GM18907 (cell line): ENCODE results near the gene RTN3.

Experiments
- ATAC-seq: cut with Tn5 transposase; IDR thresholded peaks from one replicate; pipeline ENCODE4 v1.9.1; 2021; ENCODE audit warnings: mild to moderate bottlenecking, moderate library complexity; ENCODE audit not compliant: unreplicated experiment

The RTN3 gene

GRCh38 chr11:63737718-63738117, 56.4 kb downstream of the RTN3 start:
- no peak for ATAC-seq

GRCh38 chr11:63738720-63739360, 57.5 kb downstream of the RTN3 start:
- no peak for ATAC-seq

DNA sequence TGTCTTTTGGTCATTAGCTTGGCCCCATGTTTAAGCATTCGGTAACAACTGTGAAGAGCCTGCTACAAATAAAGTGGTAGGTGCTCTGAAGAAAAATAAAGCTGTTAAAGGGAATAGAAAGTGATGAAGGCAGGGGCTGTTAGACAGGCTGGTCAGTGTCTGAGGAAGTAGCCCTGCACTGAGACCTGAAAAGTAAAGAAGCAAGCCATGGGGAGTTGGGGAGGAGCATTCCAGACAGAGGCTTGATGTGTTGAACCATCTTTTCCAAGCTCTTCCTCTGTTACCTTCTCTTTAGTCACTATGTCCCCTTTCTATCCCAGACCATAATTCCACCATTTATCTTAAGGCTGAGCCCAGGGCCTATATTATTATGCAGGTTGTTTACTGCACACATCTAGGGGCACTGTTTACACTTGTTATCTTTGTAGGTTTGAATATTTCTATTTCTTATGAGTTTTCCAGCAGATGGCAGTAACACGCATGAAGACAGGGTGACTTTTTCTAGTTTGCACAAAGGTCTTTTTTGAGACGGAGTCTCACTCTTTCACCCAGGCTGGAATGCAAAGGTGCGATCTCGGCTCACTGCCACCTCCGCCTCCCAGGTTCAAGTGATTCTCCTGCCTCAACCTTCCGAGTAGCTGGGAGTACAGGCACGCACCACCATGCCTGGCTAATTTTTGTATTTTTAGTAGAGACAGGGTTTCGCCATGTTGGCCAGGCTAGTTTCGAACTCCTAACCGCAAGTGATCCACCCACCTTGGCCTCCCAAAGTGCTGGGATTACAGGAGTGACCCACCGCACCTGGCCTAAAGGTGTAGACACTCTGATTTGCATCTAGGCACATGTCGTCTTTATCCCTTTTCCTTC, 64.2 kb downstream of the RTN3 start:
- no peak for ATAC-seq

- ATAC-seq: no peak
Observed at GRCh38 chr11:63747011-63747410, 65.7 kb downstream of the RTN3 start.

- ATAC-seq: no peak
Observed at GRCh38 chr11:63749624-63750023, 68.3 kb downstream of the RTN3 start.

DNA sequence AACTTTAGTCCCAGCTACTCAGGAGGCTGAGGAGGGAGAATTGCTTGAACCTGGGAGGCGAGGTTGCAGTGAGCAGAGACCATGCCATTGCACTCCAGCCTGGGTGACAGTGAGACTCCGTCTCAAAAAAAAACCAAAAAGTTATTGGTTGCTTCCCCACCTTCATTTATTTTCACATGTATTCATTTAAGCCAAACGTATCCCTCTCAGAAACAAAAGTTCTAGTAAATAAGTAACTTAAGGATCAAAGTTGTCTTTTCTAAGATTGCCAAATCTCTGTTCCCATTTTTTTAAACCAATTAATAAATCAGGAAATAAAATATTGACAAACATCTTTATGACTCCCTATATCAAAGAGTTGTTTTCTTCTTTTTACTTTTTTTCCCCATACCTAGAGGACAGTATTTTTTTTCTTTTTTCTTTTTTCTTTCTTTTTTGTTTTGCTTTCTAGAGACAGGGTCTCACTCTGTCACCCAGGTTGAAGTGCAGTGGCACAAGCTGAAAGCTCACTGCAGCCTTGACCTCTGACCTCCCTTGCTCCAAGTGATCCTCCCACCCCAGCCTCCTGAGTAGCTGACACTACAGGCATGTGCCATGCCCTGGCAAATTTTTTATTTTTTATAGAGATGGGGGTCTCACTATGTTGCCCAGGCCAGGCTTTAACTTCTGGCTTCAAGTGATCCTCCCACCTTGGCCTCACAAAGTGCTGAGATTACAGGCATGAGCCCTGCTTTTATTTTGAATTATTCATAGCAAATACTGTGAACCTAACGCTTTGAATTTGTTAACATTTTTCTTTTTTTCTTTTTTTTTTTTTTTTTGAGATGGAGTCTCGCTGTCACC, 75.8 kb downstream of the RTN3 start:
- ATAC-seq: no peak

GRCh38 chr11:63760487-63761079, 79.3 kb downstream of the RTN3 start:
- ATAC-seq: no peak

GRCh38 chr11:63761188-63761587, 79.9 kb downstream of the RTN3 start:
- ATAC-seq: no peak

GRCh38 chr11:63761931-63762653, 80.8 kb downstream of the RTN3 start:
- ATAC-seq: no peak

- ATAC-seq: no peak
Observed at GRCh38 chr11:63762654-63763495, 81.6 kb downstream of the RTN3 start.

DNA sequence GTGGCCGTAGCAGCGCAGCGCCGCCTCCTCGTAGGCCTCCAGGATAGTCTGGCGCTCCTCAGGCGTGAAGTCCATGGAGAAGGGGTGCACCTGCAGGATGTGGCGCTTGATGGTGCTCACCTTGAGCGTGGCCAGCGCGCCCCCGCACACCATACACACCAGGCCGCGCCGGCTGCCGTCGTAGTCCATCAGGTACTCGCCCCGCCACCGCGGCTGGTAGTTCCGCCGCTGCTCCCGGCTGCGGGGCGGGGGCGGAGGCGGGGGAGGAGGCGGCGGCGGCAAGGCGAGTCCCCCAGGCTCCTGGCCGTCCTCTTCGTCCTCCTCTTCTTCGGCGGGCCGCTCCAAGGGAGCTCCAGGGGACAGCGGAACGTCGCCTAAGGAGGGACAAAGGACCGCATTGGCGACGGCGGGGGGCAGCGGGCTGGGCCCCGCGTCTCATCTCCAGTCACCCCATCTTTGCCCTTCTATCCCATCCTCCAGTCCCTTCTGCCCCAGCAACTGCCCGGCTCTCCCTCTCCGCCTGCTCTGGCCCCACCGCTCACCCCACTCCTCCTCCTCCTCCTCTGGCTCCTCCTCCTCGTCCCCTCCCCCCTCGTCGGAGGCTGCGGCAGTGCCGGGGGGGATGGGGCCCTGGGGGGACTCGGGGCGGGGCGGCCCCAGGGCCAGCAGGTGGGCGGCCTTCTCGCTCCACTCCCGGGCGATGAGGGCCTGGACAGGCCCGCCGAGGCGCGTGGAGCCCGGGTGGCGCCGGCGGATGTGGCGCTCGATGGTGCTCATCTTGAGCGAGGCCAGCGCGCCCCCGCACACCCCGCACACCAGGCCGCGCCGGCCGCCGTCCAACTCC, 82.4 kb downstream of the RTN3 start:
- ATAC-seq: no peak

DNA sequence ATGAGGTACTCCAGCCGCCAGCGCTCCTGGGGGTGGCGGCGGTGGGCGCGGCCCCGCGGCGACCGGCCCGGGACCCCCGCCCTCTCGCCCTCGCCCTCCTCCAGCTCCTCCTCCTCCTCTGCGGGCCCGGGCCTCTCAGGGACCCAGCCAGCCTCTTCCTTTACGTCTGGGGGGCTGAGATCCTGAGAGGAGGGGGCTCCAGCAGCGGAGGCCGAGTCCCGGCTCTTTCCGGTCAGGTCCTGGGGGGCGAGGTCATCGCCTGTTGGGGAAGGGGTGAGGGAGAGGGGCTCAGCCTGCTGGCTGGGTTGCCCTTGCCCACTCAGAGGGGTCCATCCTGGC, 83.0 kb downstream of the RTN3 start:
- no peak for ATAC-seq

DNA sequence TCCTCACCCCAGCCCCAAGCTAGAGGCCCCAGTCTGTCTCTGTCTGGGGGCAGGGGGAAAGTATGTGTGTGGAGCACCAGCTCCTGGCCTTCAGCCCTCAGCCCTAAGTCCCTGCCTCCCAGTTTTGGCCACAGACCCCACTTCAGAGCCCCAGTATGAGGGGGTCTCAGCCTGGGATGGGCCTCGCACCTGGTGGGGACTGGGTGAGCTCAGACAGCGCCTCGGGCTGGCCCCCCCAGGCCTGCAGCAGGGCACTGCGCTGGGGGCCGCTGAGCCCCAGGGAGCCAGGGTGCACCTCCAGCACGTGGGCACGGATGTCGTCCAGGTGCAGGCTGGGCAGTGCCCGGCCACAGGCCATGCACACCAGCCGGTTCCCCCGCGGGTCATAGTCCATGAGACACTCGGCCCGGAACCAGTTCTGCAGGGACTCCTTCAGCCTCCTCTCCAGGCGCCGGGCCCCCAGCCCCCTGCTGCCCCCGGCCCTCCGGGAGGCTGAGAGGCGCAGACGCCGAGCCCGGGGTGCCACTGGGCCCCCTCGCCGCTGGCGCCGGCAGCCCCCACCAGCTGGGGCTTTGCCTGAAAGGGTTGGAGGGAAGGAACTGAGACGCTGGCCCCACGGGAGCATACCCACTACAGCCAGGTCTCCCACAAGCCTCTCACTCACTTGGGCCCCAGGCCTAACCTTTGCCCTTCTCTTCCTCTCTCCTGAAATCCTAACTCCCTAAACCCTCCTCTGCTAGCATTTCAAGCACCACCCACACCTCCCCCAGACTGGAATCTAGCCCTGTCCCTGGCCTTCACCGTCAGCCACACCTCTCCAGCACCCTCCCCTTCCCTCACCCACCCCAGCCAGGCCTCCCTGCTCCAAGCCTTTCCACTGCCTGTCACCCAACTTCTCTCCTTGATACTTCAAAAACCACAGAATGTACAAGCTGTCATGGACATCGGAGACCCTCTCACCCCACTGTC, 83.7 kb downstream of the RTN3 start:
- no peak for ATAC-seq

GRCh38 chr11:63765688-63766241, 84.5 kb downstream of the RTN3 start:
- ATAC-seq: no peak

DNA sequence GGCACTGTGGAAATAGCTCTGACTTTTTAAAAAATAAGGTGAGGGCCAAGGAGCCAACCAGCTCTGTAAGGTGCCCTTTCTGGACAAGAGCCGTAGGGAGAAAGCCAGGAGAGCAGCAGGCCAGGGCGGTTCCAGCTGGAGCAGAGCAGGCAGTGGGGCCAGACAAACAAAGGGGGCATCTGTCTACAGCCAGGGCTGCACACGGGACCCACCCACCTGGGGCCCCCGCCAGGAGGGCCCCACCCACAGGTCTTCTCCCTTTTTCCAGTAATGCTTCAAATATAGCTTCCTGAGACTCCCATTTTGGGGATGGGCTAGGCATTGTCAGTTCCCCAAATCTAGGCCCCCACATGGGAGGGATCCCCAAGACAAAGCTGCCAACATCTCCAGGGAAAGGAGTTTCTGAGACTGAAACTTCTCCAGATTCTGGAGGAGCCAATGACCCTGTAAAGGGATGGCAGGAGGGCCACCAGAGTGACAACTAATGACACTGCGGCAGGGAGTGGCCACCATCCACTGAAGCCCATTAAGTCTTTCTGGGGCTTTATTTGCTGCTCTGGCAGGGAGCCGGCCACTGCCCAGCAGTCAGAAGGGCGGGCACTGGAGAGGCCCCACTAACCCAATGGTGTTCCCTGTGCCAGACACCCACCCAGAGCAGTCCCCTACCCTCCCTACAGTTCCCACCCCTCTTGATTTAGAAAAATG, 85.4 kb downstream of the RTN3 start:
- ATAC-seq: no peak

- ATAC-seq: peak; percentile 10
Observed at GRCh38 chr11:63767267-63767564, 85.9 kb downstream of the RTN3 start.
